ENCODE measurements around the gene TMEM19. TPM values are rescaled to one million over a fixed set of nuclear protein-coding genes. Genes with fewer than 3 reads are reported as not detected.

TMEM19 gene
- total RNA-seq, 1 experiment from 2014 or later, result 56.3 TPM

DNA sequence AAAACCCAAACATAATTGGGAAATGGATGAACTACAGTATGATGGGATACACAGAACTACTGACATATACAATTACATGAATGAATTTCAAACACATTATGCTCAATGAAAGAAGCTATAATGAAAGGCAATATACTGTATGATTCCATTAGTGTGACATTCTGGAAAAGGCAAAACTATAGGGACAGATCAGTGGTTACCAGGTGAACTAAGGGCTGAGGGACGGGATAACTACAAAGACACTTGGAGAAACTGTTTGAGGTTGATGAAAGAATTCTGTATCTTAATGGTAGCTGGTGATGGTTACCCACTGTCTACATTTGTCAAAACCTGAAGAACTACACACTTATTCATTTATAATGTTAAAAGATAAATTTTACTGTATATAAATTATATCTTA lies 30.0 kb upstream of the TMEM19 start:
- Histone ChIP-seq H3K27ac (ENCODE audit: low read depth, low read length, poor library complexity, severe bottlenecking) (no peak overlapping the region), H3K9me3 (ENCODE audit: low read depth, low read length, poor library complexity, severe bottlenecking) (peaks cover 17% of the 10 kb centered on the region), H3K4me3 (ENCODE audit: low read depth, low read length, poor library complexity, severe bottlenecking) (no peak overlapping the region), H3K27me3 (replicated peaks; ENCODE audit: insufficient read depth, low read depth, low read length, poor library complexity) (no peaks in the 10 kb centered on the region), H3K36me3 (ENCODE audit: insufficient read depth, low read length, poor library complexity, severe bottlenecking) (peaks cover 80% of the 10 kb centered on the region), H3K4me1 (ENCODE audit: insufficient read depth, low read length, poor library complexity, severe bottlenecking) (peaks cover 4% of the 10 kb centered on the region)
- intact Hi-C loops (cut with micrococcal nuclease; ENCODE audit: unreplicated experiment), result no loop called here
- ChIA-PET CTCF (no interaction called here), POLR2A (ENCODE audit: low non-redundant PET) (no interaction called here)
- DNase-seq (ENCODE audit: low spot score), result no peak
- TF ChIP-seq, protein P1, sequence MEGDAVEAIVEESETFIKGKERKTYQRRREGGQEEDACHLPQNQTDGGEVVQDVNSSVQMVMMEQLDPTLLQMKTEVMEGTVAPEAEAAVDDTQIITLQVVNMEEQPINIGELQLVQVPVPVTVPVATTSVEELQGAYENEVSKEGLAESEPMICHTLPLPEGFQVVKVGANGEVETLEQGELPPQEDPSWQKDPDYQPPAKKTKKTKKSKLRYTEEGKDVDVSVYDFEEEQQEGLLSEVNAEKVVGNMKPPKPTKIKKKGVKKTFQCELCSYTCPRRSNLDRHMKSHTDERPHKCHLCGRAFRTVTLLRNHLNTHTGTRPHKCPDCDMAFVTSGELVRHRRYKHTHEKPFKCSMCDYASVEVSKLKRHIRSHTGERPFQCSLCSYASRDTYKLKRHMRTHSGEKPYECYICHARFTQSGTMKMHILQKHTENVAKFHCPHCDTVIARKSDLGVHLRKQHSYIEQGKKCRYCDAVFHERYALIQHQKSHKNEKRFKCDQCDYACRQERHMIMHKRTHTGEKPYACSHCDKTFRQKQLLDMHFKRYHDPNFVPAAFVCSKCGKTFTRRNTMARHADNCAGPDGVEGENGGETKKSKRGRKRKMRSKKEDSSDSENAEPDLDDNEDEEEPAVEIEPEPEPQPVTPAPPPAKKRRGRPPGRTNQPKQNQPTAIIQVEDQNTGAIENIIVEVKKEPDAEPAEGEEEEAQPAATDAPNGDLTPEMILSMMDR (conservative IDR thresholded peaks at IDR 0.05; ENCODE audit: low read depth, low read length), result no peak
- TF ChIP-seq EZH2 (IDR thresholded peaks at IDR 0.05; ENCODE audit: borderline replicate concordance, low read depth, low read length, poor library complexity, severe bottlenecking), result no peak
- BruUV-seq (replicated peaks), result no TSS peak

DNA sequence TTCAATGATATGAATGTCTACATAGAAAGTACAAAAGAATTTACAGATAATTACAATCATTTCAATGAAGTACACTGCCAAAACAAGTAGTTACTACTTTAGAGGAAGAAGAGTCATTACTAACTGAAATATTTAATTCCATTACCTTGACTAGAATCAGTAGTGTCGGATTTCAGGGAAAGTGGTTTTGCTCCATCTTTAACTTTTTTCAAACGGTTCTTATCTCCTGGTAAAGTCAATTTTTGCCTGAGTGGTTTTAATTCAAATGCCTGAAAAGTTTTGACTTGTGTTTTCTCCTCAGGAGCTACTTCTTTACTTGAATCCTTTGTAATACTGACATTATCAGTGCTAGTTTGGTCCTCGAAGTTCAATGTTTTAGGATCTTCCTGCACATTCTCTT lies 29.1 kb upstream of the TMEM19 start:
- no TSS peak for BruUV-seq (replicated peaks)
- no peaks in the 10 kb centered on the region for H3K27me3 ChIP-seq (replicated peaks; ENCODE audit: insufficient read depth, low read depth, low read length, poor library complexity)
- POLR2A ChIA-PET (ENCODE audit: low non-redundant PET), result interaction anchor here (0.5 kb wide), 1 partner anchor 440 kb away, joined by 4 read pairs; no protein-coding TSS in a partner anchor
- H3K27ac ChIP-seq (ENCODE audit: low read depth, low read length, poor library complexity, severe bottlenecking), result no peak overlapping the region
- CTCF ChIA-PET, result no interaction called here
- no peak for TF ChIP-seq EZH2 (IDR thresholded peaks at IDR 0.05; ENCODE audit: borderline replicate concordance, low read depth, low read length, poor library complexity, severe bottlenecking)
- TF ChIP-seq, protein P1 (conservative IDR thresholded peaks at IDR 0.05; ENCODE audit: low read depth, low read length), result no peak
- peaks cover 80% of the 10 kb centered on the region for H3K36me3 ChIP-seq (ENCODE audit: insufficient read depth, low read length, poor library complexity, severe bottlenecking)
- H3K4me3 ChIP-seq (ENCODE audit: low read depth, low read length, poor library complexity, severe bottlenecking), result no peak overlapping the region
- intact Hi-C loops (cut with micrococcal nuclease; ENCODE audit: unreplicated experiment), result no loop called here
- H3K4me1 ChIP-seq (ENCODE audit: insufficient read depth, low read length, poor library complexity, severe bottlenecking), result peaks cover 9% of the 10 kb centered on the region
- peaks cover 17% of the 10 kb centered on the region for H3K9me3 ChIP-seq (ENCODE audit: low read depth, low read length, poor library complexity, severe bottlenecking)
- no peak for DNase-seq (ENCODE audit: low spot score)

DNA sequence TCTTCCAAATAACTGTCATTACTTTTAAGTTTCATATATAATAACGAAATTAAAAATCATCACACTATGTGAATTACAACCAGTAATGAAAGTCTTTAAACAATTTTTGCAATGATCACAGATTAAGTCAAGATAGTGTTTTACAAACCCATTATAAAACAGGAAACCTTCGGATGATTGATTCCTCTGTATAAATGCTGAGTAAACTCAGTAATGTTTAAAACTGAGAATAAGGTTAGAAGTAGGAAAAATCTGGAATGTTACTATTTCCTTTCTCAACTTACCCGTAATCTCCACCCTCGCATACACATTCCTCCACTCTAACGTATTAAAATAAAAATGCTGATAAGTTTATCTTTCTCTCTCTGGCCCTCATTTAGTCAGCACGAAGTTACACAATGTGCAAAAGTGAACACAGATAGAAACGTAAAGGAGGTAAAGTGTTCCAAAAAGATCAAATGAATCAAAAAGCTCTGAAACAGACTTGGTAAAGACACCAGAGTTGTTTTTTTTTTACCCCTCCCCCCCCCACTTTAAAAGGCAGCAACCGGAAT lies 23.8 kb upstream of the TMEM19 start:
- intact Hi-C loops (cut with micrococcal nuclease; ENCODE audit: unreplicated experiment), result no loop called here
- Histone ChIP-seq H3K27ac (ENCODE audit: low read depth, low read length, poor library complexity, severe bottlenecking) (peak overlapping the region; percentile 91), H3K4me1 (ENCODE audit: insufficient read depth, low read length, poor library complexity, severe bottlenecking) (peaks cover 13% of the 10 kb centered on the region), H3K9me3 (ENCODE audit: low read depth, low read length, poor library complexity, severe bottlenecking) (no peaks in the 10 kb centered on the region), H3K27me3 (replicated peaks; ENCODE audit: insufficient read depth, low read depth, low read length, poor library complexity) (no peaks in the 10 kb centered on the region), H3K4me3 (ENCODE audit: low read depth, low read length, poor library complexity, severe bottlenecking) (peak overlapping the region; percentile 80), H3K36me3 (ENCODE audit: insufficient read depth, low read length, poor library complexity, severe bottlenecking) (peaks cover 31% of the 10 kb centered on the region)
- TF ChIP-seq EZH2 (IDR thresholded peaks at IDR 0.05; ENCODE audit: borderline replicate concordance, low read depth, low read length, poor library complexity, severe bottlenecking), result no peak
- TF ChIP-seq, protein P1 (conservative IDR thresholded peaks at IDR 0.05; ENCODE audit: low read depth, low read length), result no peak
- BruUV-seq (replicated peaks), result no TSS peak
- POLR2A ChIA-PET (ENCODE audit: low non-redundant PET), result no interaction called here
- CTCF ChIA-PET, result interaction anchor here (1.0 kb wide), 1 partner anchor 85 kb away, joined by 5 read pairs; no protein-coding TSS in a partner anchor
- DNase-seq (ENCODE audit: low spot score), result no peak
